ENCODE measurements around the gene HMCN2. TPM values are rescaled to one million over a fixed set of nuclear protein-coding genes. Genes with fewer than 3 reads are reported as not detected.

The HMCN2 gene
- total RNA-seq, 1 donor from 2014 or later, result 1.6 TPM

GRCh38 chr9:130442746-130443455 is 177.3 kb downstream of the HMCN2 start:
- no peak for ATAC-seq

DNA sequence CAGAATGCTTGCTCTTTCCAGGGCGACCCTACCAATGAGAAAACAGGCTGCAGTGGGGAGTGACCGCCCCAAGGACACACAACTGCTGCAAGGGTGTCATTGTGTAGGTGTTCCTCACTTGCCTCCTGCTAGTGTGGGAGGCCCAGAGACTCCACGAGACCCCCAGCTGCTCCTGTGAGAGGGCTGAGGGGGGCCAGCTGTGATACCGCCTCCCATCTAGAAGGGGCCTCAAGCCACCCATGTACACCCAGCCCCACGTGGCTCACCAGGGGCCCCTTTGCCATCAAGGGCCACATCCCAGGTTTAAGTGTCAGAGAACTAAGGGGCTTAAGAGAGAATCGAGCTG is 177.9 kb downstream of the HMCN2 start:
- no peak for ATAC-seq

GRCh38 chr9:130443840-130444492 is 178.4 kb downstream of the HMCN2 start:
- no peak for ATAC-seq

- ATAC-seq, result peak; percentile 80
Observed at GRCh38 chr9:130444565-130445221, 179.1 kb downstream of the HMCN2 start, which contains the start of gene ASS1. Gene ASS1 (plus strand): TSS chr9:130444961. CDS start chr9:130452229, 7,268 bp downstream.

DNA sequence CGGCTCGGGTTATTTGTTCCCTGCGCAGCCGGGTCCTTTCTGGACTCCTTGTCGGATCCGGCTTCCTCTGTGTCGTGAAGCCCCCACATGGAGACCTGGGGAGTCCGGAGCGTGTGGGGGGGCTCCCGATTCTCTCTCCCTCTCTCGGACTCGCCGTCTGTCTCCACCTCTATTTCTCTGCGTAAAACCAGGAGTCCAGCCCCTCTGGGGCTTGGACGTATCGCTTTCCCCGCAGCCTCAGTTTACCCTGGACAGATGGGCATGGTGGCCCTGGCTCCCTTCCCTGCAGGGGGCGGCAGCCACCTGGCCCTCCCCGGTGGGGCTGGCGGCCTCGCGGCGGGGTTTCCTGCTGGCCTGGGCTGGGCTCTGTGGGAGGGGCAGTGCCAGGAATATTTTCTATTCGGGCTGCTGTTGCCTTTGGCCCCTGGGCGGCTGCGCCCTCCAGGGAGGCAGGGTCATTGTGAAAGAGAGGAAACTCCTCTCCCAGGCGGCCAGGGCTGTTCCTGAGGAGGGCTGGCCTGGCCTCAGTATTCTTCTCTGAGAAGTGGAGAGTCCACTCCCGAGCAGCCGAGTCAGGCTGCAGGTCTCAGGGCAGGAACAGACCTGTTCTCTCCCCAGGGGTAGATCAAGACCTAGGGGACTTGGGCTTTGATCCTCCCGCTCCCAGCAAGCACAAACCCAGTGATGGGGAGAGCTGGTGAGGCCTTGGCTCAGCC is 179.9 kb downstream of the HMCN2 start:
- peak; percentile 38 for ATAC-seq

DNA sequence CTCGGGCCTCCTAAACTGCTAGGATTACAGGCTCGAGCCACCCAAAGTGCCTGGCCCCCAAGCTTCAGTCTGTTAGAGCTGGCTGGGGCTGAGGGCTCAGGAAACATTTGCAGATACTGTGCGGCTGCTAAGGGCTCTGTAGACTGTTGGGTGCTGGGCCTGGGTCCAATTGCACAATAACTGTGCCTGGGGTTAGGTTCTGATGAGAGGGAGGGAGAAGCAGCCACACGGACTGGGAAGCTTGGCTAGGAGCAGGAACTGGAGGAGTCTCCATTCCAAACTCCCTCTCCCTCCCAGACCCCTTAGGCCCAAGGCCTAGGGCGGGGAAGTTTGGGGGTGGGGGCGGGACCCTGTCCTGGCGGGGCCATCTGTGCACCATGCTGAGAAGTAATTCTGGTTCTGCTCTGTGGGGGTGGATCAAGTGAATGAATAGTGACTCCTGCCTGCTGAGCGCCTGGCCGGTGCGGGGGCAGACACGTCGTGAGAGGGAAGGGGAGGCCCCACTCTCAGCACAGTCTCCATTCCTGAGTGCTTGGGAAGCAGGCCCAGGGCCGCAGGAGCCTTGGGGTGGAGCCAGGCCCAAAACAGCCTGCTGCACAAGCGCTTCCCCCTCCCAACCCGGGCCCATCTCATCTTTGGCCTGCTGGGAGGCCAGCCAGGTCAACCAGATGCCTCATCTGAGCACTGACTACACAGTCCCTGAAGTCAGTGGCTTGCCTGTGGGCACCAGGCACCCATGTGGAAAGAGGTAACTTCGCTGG is 180.7 kb downstream of the HMCN2 start:
- ATAC-seq, result peak; percentile 38

DNA sequence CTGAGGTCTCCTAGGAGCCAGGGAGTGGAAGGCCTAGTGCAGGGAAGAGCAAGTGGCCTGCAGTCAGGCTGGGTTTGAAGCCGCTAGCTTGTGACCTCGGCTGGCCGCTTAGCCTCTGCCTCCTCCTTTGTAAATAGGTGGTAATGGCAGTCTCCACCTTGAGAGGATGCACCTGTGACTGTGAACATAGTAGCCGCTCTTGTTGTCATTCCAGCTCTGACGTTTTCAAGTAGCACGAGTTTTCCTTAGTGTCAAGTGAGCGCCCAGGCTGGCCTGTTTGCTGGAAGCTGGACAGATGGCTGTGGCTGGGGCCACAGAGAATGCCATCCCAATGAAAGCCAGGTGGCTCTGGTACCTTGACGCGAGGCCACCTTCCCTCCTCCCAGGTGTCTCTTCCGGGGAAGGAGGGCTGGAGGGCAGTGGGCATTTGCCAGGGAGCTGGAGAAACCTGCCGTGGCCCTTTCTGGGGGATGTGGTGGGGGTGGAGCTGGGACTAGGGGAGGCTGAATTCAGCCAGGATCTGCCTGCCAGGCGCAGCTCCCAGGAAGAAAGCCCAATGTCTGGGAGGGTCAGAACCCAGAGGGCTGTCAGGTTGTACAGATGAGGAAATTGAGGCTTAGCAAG is 181.7 kb downstream of the HMCN2 start:
- ATAC-seq, result no peak

GRCh38 chr9:130448035-130448624 is 182.6 kb downstream of the HMCN2 start:
- no peak for ATAC-seq

- ATAC-seq, result no peak
Observed at GRCh38 chr9:130448771-130449603, 183.4 kb downstream of the HMCN2 start.

DNA sequence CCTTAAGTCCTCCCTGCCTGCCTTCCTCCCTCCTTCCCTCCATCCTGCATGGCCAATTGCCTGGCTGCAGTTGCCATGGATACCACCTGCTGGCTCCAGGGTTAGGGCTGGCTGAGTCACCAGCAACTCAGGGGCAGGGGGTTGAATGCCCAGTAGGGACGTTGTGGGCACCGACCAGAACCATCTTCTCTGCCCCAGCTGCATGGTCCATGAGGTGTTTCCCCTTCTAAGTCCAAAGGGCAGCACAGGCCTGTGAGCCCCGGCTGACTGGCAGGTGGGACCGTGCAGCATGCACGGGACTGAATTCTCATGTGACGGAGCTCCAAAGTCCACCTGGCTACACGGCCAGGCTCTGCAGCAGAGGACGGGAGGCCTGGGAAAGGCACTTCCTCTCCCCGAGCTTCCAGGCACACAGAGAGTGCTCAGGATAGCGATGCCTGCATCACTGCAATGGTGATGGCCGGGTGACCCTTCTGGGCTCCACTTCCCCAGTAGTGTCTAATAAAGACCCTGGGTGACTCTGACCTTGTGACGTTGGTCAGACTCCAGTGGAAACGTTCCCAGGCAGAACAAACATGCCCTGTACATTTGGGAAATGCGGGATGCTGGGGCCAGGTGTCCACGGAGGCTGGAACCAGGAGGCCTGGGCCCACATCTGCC is 184.9 kb downstream of the HMCN2 start:
- ATAC-seq, result no peak

DNA sequence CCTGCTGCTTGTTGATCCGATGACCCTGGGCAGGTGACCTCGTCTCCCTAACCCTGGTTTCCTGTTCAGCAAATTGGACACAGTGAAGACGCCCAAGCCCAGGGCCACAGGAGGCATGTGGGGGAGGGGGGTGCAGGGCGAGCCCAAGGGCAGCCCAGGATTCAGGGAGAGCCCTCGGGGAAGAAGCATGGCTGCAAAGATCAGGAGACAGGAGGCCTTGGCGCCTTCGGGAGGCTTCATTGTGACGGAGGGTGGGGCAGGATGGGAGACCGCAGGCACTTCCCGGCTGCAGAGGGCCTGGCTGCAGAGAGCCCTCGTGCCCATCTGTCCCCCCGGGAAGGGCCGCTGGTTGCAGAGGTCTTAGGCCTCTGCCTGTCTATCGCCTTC is 185.4 kb downstream of the HMCN2 start:
- no peak for ATAC-seq

DNA sequence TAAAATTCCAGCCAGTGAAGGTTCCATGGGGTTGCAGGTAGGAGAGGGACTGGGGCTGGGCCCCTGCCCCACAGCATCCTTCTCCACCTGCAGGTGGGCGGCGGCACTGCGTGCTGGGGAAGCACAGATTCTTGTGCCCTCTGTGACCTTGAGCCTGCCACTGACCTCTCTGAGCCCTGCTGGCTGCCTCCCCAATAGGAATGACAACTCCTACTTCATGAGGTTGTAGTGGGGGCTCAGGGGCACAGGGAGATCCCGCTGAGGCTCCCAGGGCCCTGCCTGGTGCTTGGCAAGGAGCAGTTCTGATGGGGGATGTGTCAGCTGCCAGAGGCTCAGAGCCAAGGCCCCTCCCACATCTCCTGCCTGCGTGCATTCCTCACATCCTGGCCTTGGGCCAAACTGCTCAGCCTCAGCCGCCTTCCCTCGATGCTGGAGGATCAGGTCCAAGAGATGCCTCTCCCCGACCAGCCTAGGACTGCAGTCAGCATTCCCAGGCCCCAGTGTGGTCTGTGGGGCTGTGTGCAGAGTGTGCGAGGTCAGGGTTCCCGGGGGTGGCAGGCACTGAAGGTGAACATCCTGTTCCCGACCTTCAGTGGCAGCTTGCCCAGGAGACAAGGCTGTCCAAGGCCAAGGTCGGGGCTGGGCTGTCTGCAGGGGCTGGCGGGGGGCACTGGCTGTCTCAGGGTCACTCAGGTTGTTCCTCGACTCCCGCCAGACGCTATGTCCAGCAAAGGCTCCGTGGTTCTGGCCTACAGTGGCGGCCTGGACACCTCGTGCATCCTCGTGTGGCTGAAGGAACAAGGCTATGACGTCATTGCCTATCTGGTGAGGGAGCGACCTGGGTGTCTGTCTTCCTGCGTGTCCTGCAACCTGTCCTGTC is 186.2 kb downstream of the HMCN2 start:
- ATAC-seq, result peak; percentile 76

DNA sequence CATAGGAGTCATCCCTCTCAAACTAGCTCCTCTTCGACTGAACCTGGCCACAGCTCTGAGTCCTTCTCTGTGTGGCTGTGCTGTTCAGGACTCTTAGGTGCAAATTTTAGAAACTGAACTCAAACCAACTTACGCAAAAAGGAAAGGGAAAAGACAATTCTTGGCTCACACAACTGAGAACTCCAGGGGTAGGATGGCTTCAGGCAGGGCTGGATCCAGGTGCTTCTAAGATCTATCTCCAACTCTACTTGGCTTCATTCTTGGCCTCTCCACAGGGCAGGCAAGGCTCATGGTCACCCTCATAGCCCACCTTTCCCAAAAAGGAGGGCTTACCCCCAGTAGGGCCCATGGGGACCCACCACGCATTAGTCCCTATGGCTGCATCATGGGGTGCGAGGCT is 187.3 kb downstream of the HMCN2 start:
- no peak for ATAC-seq

- peak; percentile 7 for ATAC-seq
Observed at GRCh38 chr9:130453487-130453886, 187.9 kb downstream of the HMCN2 start.

DNA sequence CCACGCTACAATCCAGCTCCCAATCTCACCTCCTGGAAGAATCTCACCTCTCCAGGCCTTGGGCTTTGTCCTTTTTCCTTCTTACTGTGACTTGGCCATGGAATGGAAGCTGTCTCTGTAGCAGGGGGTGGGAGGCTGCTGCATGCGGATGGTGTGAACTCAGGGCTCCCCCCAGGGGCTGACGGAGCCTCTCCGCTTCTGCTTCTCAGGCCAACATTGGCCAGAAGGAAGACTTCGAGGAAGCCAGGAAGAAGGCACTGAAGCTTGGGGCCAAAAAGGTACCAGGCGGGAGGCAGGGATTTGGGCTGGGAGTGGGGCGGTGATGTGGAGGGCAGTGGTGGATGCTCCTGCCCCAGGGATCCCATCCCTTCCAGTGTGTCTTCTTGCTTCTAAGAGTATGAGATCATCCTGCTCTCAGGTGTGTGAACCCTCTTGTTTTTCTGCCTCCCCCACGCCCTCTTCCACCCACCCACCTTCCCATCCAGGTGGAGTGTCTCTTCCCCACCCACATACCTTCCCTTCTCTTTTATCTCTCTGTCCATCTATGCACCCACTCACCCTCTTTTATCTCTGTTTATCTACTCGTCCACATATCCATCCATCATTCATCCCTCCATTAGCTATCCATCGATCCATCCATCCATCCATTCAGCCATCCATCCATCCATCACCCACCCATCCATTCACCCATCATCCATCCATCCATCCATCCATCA is 188.7 kb downstream of the HMCN2 start:
- no peak for ATAC-seq

- ATAC-seq, result no peak
Observed at GRCh38 chr9:130454812-130455325, 189.3 kb downstream of the HMCN2 start.

GRCh38 chr9:130458027-130458803 is 192.7 kb downstream of the HMCN2 start:
- ATAC-seq, result no peak

DNA sequence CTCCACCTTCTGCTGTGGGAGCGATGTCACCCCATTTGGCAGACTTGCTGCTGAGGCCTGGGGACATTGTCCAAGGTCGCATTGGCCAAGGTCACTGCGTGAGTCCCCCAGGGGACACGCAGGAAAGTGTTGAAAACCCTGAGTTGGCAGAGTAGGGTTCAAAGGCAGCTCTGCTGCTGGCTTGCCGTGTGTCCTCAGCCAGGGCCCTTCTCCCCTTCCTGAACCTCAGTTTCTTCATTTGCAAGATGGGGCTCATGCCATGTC is 193.2 kb downstream of the HMCN2 start:
- no peak for ATAC-seq

All from esophagus mucosa (tissue), 1 donor.